Stimulated activated CD8-positive, alpha-beta memory T cell treated with anti-CD3 and anti-CD28 coated beads, Interleukin-2, amount 100 ng/mL, for 48 hours (primary cell): ENCODE data around the gene ARTN.
A peak's percentile ranks its signal among the peaks of the same experiment; 100 is the strongest.

Experiments
- DNase-seq, 2 donors: peaks; one replicate each; pipeline ENCODE4 v3.0.0-alpha.2; 2020; ENCODE audit warnings: low read depth in 2 of 2

The ARTN gene

GRCh38 chr1:43947061-43947873 is 13.7 kb downstream of the ARTN start:
- DNase-seq, result no peak

- no peak for DNase-seq
Measured at GRCh38 chr1:43947874-43948437, 14.4 kb downstream of the ARTN start.

GRCh38 chr1:43949678-43950077 is 16.1 kb downstream of the ARTN start:
- no peak for DNase-seq

GRCh38 chr1:43951021-43951985 is 17.7 kb downstream of the ARTN start:
- DNase-seq, result no peak

GRCh38 chr1:43952731-43953346 is 19.2 kb downstream of the ARTN start:
- DNase-seq, result no peak

GRCh38 chr1:43953361-43953760 is 19.8 kb downstream of the ARTN start:
- DNase-seq, result no peak

- no peak for DNase-seq
Measured at GRCh38 chr1:43954036-43954435, 20.4 kb downstream of the ARTN start.

GRCh38 chr1:43956234-43956633 is 22.6 kb downstream of the ARTN start:
- no peak for DNase-seq

- no peak for DNase-seq
Measured at GRCh38 chr1:43957407-43958040, 23.9 kb downstream of the ARTN start.

GRCh38 chr1:43958351-43959255 is 25.0 kb downstream of the ARTN start:
- no peak for DNase-seq

- no peak for DNase-seq
Measured at GRCh38 chr1:43960798-43961197, 27.2 kb downstream of the ARTN start.

- DNase-seq, result no peak
Measured at GRCh38 chr1:43961692-43962091, 28.1 kb downstream of the ARTN start.

GRCh38 chr1:43962324-43962723 is 28.7 kb downstream of the ARTN start:
- no peak for DNase-seq

GRCh38 chr1:43963006-43963405 is 29.4 kb downstream of the ARTN start:
- no peak for DNase-seq

GRCh38 chr1:43963890-43964289 is 30.3 kb downstream of the ARTN start:
- DNase-seq, result no peak

GRCh38 chr1:43965316-43965715 is 31.7 kb downstream of the ARTN start:
- no peak for DNase-seq

GRCh38 chr1:43968348-43968948 is 34.8 kb downstream of the ARTN start:
- no peak for DNase-seq

- DNase-seq, result no peak
Measured at GRCh38 chr1:43969416-43969745, 35.8 kb downstream of the ARTN start.

GRCh38 chr1:43969746-43970466 is 36.3 kb downstream of the ARTN start, which contains the start of gene DPH2:
Gene DPH2, plus strand, starts transcription at chr1:43970010. Its CDS starts 166 bp downstream, at chr1:43970176.
- peak; percentile 89 to 96 for DNase-seq
